Fibroblast of the conjunctiva (primary cell): ENCODE data around the gene GDF9.

Experiments
- DNase-seq: peaks from one replicate; pipeline ENCODE4 v3.0.0-alpha.2; 2010; ENCODE audit warnings: low read depth

GDF9 gene

GRCh38 chr5:132836852-132837251, 29.4 kb downstream of the GDF9 start:
- DNase-seq = no peak

GRCh38 chr5:132834057-132834456, 32.2 kb downstream of the GDF9 start:
- DNase-seq = no peak

DNA sequence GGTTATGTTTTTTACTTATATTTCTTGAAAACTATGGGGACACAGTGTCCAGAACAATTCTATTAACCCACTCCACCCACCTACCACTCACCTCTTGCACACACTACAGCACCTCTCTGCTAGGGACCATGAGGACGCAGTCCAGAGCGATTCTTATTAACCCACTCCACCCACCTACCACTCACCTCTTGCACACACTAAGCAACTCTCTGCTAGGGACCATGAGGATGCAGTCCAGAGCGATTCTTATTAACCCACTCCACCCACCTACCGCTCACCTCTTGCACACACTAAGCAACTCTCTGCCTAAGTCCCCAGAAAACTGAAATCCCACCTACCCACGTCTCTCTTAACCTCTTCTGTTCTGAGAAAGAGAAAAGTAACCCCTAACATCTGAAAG, 33.7 kb downstream of the GDF9 start:
- DNase-seq = no peak

- DNase-seq = no peak
Measured at GRCh38 chr5:132831095-132831860, 35.0 kb downstream of the GDF9 start.

- no peak for DNase-seq
Measured at GRCh38 chr5:132830436-132831094, 35.7 kb downstream of the GDF9 start, which contains the start of gene SHROOM1. TSS of gene SHROOM1 (minus strand) at chr5:132830647. CDS start at chr5:132826140, 4,507 bp downstream.

DNA sequence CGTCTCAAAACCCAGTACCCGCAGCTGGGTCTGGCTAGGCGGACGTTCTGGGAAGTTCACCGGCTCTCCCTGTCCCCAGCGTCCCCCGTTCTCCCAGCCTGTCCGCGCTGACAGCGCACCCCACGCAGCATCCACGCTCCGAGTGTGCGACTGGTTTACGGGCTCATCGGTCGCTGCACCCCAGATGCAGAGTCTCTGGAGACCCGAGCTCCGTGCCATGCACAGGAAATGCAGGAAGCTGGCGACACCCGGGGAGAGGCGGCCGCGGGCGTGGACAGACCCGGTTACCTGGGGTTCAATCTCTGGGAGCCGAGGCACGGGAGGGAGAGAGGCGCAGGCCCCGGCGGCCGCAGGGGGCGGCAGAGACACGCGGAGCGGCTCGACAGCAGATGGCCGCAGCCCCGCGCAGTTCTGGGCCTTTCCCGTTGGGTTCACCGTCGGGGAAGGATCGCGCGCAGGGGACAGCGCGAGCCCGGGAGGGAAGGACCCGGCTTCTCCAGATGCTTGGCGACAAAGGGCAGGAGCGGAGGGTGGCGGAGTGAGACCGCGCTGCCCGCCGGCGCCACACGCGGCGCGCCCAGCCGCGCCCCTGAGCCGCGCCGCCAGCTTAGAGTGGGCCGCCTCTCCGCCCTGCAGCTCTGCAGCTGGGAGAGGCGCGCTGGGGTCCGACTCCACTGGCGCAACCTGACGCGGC, 36.4 kb downstream of the GDF9 start:
- DNase-seq = no peak

- DNase-seq = no peak
Measured at GRCh38 chr5:132828846-132829494, 37.3 kb downstream of the GDF9 start.

- DNase-seq = no peak
Measured at GRCh38 chr5:132827943-132828673, 38.2 kb downstream of the GDF9 start.

DNA sequence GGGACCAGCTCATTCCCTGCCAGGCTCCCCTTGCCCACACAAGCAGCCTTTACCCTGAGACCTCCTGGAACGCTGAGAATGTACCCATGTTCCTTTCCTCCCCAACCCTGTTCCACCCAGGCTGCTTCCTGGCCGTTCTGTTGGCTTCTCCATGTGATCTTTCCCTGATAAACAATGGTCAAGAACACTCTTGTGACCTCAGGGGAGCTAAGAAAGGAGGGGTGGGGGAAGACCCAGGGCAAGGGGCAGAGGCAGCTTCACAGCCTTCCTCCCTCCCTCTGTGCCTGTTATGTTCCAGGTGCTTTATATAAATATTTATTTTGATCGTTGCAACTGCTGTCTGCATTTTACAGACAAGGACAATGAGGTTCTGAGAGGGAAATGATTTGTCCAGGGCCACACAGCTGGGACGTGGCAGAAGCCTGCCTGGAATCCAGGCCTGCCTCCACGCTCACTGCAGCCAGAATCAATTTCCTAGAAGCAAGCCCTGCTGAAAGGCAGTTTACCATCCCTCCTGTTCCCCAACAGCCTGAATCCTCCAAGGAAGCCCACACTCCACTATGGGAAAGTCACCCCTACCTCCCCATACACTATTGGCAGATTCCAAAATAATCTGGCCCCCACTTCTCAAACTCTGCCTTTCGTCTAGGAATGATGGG, 39.7 kb downstream of the GDF9 start:
- DNase-seq = no peak

- no peak for DNase-seq
Measured at GRCh38 chr5:132825834-132826391, 40.4 kb downstream of the GDF9 start.

DNA sequence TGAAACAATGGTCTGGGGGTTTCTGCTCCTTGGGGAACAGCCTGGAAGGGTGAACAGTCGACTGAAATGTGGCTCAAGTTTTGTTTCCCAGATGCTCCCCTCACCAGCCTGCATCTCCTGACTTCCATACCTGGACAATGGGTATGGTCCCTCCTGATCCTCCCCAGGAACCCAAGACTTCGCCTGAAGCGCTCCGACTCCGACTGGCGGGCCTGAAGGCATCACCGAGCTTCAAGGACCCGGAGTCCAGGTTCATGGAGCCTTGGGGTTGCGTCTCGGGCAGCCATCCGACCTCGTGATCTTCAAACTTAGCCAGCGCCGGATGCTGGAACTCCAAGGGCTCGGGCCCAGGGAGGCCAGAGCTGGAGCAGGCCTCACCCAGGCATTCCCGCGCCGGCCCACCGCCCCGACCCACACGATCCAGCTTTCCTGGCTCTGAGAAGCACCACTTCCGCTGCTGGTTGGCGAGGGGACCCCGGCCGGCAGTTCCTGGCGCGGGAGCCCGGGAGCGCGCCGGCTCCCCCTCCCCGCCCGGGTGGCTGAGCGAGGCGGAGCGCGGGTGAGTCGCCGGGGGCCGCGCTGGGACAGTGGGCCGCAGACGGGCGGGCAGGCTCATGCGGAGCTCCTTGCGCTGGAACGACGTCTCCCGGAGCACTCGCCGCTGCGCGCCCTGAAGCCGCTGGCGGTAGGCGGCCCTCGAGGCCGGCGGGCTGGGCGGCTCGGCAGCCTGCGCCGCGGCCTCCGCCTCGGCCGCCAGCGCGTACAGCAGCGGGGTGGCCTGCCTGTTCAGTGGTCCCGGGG, 41.0 kb downstream of the GDF9 start:
- no peak for DNase-seq

DNA sequence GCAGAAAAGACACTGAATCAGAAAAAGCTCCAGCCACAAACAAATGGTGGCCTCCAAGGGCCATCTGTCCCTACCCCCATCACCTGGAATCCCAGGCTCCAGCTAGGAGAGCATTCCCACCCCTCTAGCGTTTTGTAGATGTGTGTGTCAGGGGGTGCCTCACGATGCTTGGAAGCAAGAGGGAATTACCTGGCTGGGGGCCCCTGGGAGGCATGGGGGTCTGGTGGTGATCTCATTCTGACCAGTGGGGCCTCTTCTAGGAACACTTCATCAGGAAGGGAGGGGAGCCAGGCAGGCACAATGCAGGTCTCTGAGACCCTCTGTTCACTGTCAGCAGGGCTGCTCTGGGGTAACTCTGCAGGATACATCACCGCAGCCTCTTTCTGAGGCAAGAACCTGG, 41.8 kb downstream of the GDF9 start:
- no peak for DNase-seq

- DNase-seq = no peak
Measured at GRCh38 chr5:132823481-132824050, 42.7 kb downstream of the GDF9 start.

GRCh38 chr5:132822650-132823480, 43.4 kb downstream of the GDF9 start:
- no peak for DNase-seq

DNA sequence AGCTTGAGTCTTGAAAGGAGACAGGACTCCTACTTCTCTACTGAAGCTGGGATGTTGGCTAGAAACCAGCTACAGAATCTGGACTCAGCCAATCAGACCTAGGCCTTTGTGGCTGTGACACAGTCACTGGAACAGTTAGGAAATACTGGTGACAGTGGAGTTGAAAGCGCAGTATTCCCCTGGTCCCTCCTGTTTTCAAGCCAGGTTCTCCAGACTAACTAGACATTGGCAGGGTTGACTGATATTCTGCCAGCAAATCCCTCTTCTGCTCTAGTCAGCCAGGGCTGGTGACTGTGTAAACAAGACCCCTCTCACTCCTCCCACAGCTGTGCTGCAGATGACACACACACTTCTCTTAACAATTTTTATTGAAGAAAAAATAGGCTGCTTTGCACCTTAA, 44.5 kb downstream of the GDF9 start:
- no peak for DNase-seq

DNA sequence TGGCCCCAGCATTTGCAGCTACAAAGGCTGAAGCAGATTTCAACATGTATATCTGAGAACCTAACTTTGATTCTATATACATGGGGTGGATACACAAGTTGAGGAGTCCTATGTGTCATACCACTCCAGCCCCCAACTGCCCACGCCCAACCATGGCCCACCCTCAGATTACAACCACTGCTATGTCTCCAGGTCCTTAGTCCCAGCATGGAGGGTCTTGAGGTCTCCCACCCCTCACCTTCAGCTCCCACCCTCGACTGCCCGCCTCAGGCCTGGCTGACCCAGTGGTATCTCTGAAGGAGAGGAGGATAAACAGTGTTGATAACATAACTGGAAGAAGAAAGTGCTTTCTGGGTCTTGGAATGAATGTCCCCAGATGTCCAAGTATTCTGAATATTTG, 44.9 kb downstream of the GDF9 start:
- DNase-seq = no peak

- peak; percentile 89 for DNase-seq
Measured at GRCh38 chr5:132820162-132820754, 46.0 kb downstream of the GDF9 start.

DNA sequence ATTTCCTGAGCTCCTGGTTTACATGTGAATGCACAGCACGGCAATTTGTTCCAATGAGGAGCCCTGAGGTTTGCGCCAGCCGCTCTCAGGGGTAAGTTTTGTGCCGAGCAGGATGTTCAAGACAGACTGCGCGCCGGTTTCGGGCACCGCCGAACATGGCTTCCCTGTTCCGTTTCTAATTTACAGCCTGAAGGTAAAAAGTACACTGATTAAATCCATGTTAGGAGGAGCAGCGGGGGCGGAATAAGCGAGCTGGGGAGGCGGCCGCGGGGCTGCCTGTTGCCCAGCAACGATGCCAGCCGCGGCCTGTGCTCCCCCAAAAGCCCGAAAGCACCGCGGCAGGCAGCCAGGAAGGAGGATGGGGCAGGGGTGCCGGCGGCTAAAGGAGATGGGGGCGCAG, 46.8 kb downstream of the GDF9 start:
- no peak for DNase-seq
